ENCODE data around the gene MIA3. TPM values are rescaled to one million over a fixed set of nuclear protein-coding genes. Genes with fewer than 3 reads are reported as not detected.

MIA3 gene
- total and polyA plus RNA-seq, 9 of the 15 experiments (the other 6 are each of a cell fraction or from before 2014, with no cell fraction given) = 21.6 to 89.4 (median 40.8) TPM

- TF ChIP-seq TAL1 (IDR thresholded peaks at IDR 0.05) (no peak), MGA (IDR thresholded peaks at IDR 0.05) (no peak; the same call in 1 of the 2 replicates), ASH1L (IDR thresholded peaks at IDR 0.05; ENCODE audit: borderline replicate concordance, low read depth, partially characterized antibody) (peak; percentile 80), ZNF277 (CRISPR knock-in tag; IDR thresholded peaks at IDR 0.05; ENCODE audit: borderline replicate concordance) (no peak), GTF2B (IDR thresholded peaks at IDR 0.05; ENCODE audit: extremely low read depth, insufficient read length) (peak; percentile 42), ARID2 (IDR thresholded peaks at IDR 0.05) (no peak), ZSCAN29 (IDR thresholded peaks at IDR 0.05) (no peak), SP2 (IDR thresholded peaks at IDR 0.05; ENCODE audit: extremely low read depth, low read depth, low read length, poor library complexity, severe bottlenecking) (peak; percentile 25)
Measured at GRCh38 chr1:222643938-222644635, 26.2 kb downstream of the MIA3 start (continued).
